ENCODE measurements around the gene TLE4.
"Not testable (repeated sequence)": the region's sequence is repeated elsewhere in the genome, so short reads cannot be mapped to it uniquely, and the experiment has no call there.

The TLE4 gene

GRCh38 chr9:79623799-79624721 is 52.3 kb downstream of the TLE4 start:
- peaks cover 12% of the 10 kb centered on the region for H3K36me3 Mint-ChIP-seq
- CTCF ChIA-PET: interaction anchor here (0.7 to 0.9 kb wide), 2 partner anchors 10 to 213 kb away, joined by 3 read pairs; no protein-coding TSS in a partner anchor
- H3K4me1 Mint-ChIP-seq: peaks cover 21% of the 10 kb centered on the region
- no peaks in the 10 kb centered on the region for H3K9me3 Mint-ChIP-seq
- H3K4me3 Mint-ChIP-seq: peak overlapping the region; percentile 36
- peak; percentile 28 for DNase-seq
- no peaks in the 10 kb centered on the region for H3K27me3 Mint-ChIP-seq
- H3K27ac Mint-ChIP-seq: peak overlapping the region; percentile 81

- Mint-ChIP-seq H3K27me3 (no peaks in the 10 kb centered on the region), H3K27ac (no peak overlapping the region), H3K9me3 (no peaks in the 10 kb centered on the region), H3K4me3 (no peak overlapping the region), H3K36me3 (peaks cover 9% of the 10 kb centered on the region), H3K4me1 (peaks cover 32% of the 10 kb centered on the region)
- CTCF ChIA-PET: no interaction called here
- no peak for DNase-seq
These were observed 58.0 kb downstream of the TLE4 start for GRCh38 chr9:79629721-79630120.

GRCh38 chr9:79630521-79631403 is 59.0 kb downstream of the TLE4 start:
- H3K4me1 Mint-ChIP-seq: peaks cover 28% of the 10 kb centered on the region
- H3K36me3 Mint-ChIP-seq: peaks cover 11% of the 10 kb centered on the region
- H3K27me3 Mint-ChIP-seq: no peaks in the 10 kb centered on the region
- CTCF ChIA-PET: no interaction called here
- H3K9me3 Mint-ChIP-seq: no peaks in the 10 kb centered on the region
- DNase-seq: no peak
- no peak overlapping the region for H3K27ac Mint-ChIP-seq
- H3K4me3 Mint-ChIP-seq: no peak overlapping the region

GRCh38 chr9:79632060-79632459 is 60.3 kb downstream of the TLE4 start:
- Mint-ChIP-seq H3K4me1 (peaks cover 30% of the 10 kb centered on the region), H3K27me3 (no peaks in the 10 kb centered on the region), H3K9me3 (no peaks in the 10 kb centered on the region), H3K36me3 (peaks cover 18% of the 10 kb centered on the region), H3K4me3 (no peak overlapping the region), H3K27ac (no peak overlapping the region)
- CTCF ChIA-PET: no interaction called here
- DNase-seq: no peak

- DNase-seq: no peak
- CTCF ChIA-PET: no interaction called here
- Mint-ChIP-seq H3K4me3 (no peak overlapping the region), H3K27me3 (no peaks in the 10 kb centered on the region), H3K9me3 (no peaks in the 10 kb centered on the region), H3K36me3 (peaks cover 24% of the 10 kb centered on the region), H3K4me1 (peaks cover 36% of the 10 kb centered on the region), H3K27ac (no peak overlapping the region)
These were observed 60.9 kb downstream of the TLE4 start for GRCh38 chr9:79632705-79633104.

- H3K9me3 Mint-ChIP-seq: no peaks in the 10 kb centered on the region
- H3K27me3 Mint-ChIP-seq: no peaks in the 10 kb centered on the region
- no peak overlapping the region for H3K27ac Mint-ChIP-seq
- no peak overlapping the region for H3K4me3 Mint-ChIP-seq
- no peak for DNase-seq
- CTCF ChIA-PET: no interaction called here
- H3K4me1 Mint-ChIP-seq: peaks cover 39% of the 10 kb centered on the region
- H3K36me3 Mint-ChIP-seq: peaks cover 29% of the 10 kb centered on the region
These were observed 61.8 kb downstream of the TLE4 start for GRCh38 chr9:79633558-79633957.

GRCh38 chr9:79637177-79637925 is 65.6 kb downstream of the TLE4 start:
- Mint-ChIP-seq H3K9me3 (peaks cover 3% of the 10 kb centered on the region), H3K27ac (no peak overlapping the region), H3K36me3 (peaks cover 38% of the 10 kb centered on the region), H3K4me1 (peaks cover 41% of the 10 kb centered on the region), H3K4me3 (no peak overlapping the region), H3K27me3 (no peaks in the 10 kb centered on the region)
- DNase-seq: no peak
- CTCF ChIA-PET: no interaction called here

- H3K27ac Mint-ChIP-seq: no peak overlapping the region
- CTCF ChIA-PET: no interaction called here
- no peaks in the 10 kb centered on the region for H3K27me3 Mint-ChIP-seq
- peaks cover 47% of the 10 kb centered on the region for H3K36me3 Mint-ChIP-seq
- H3K9me3 Mint-ChIP-seq: peaks cover 13% of the 10 kb centered on the region
- H3K4me3 Mint-ChIP-seq: no peak overlapping the region
- peaks cover 30% of the 10 kb centered on the region for H3K4me1 Mint-ChIP-seq
- DNase-seq: no peak
These were observed 67.0 kb downstream of the TLE4 start for GRCh38 chr9:79638806-79639205.

GRCh38 chr9:79639354-79639753 is 67.6 kb downstream of the TLE4 start:
- CTCF ChIA-PET: no interaction called here
- peaks cover 30% of the 10 kb centered on the region for H3K4me1 Mint-ChIP-seq
- no peaks in the 10 kb centered on the region for H3K27me3 Mint-ChIP-seq
- peaks cover 18% of the 10 kb centered on the region for H3K9me3 Mint-ChIP-seq
- no peak overlapping the region for H3K4me3 Mint-ChIP-seq
- H3K27ac Mint-ChIP-seq: no peak overlapping the region
- no peak for DNase-seq
- peaks cover 53% of the 10 kb centered on the region for H3K36me3 Mint-ChIP-seq

GRCh38 chr9:79640067-79640466 is 68.3 kb downstream of the TLE4 start:
- DNase-seq, H3K4me3 Mint-ChIP-seq, CTCF ChIA-PET, H3K27me3 Mint-ChIP-seq: not testable (repeated sequence)
- Mint-ChIP-seq H3K36me3 (peaks cover 59% of the 10 kb centered on the region), H3K4me1 (peaks cover 30% of the 10 kb centered on the region), H3K9me3 (peaks cover 24% of the 10 kb centered on the region), H3K27ac (peak overlapping the region; percentile 53)

- no peak for DNase-seq
- Mint-ChIP-seq H3K4me1 (peaks cover 30% of the 10 kb centered on the region), H3K27ac (no peak overlapping the region), H3K4me3 (no peak overlapping the region), H3K36me3 (peaks cover 55% of the 10 kb centered on the region), H3K27me3 (no peaks in the 10 kb centered on the region), H3K9me3 (peaks cover 24% of the 10 kb centered on the region)
- CTCF ChIA-PET: no interaction called here
These were observed 69.3 kb downstream of the TLE4 start for GRCh38 chr9:79641070-79641469.

GRCh38 chr9:79642671-79643070 is 70.9 kb downstream of the TLE4 start:
- H3K4me1 Mint-ChIP-seq: peaks cover 22% of the 10 kb centered on the region
- no peaks in the 10 kb centered on the region for H3K27me3 Mint-ChIP-seq
- CTCF ChIA-PET: no interaction called here
- no peak for DNase-seq
- peaks cover 45% of the 10 kb centered on the region for H3K36me3 Mint-ChIP-seq
- H3K27ac Mint-ChIP-seq: no peak overlapping the region
- no peak overlapping the region for H3K4me3 Mint-ChIP-seq
- H3K9me3 Mint-ChIP-seq: peaks cover 24% of the 10 kb centered on the region

GRCh38 chr9:79644048-79644447 is 72.3 kb downstream of the TLE4 start:
- CTCF ChIA-PET: no interaction called here
- Mint-ChIP-seq H3K4me3 (no peak overlapping the region), H3K4me1 (peaks cover 19% of the 10 kb centered on the region)

GRCh38 chr9:79644601-79645000 is 72.8 kb downstream of the TLE4 start:
- Mint-ChIP-seq H3K4me1 (peaks cover 18% of the 10 kb centered on the region), H3K27me3 (no peaks in the 10 kb centered on the region), H3K36me3 (peaks cover 32% of the 10 kb centered on the region), H3K4me3 (no peak overlapping the region), H3K27ac (no peak overlapping the region), H3K9me3 (peaks cover 24% of the 10 kb centered on the region)
- DNase-seq: no peak
- CTCF ChIA-PET: no interaction called here

More at GRCh38 chr9:79644048-79644447, 72.3 kb downstream of the TLE4 start:
- DNase-seq: no peak
- H3K27ac Mint-ChIP-seq: no peak overlapping the region
- peaks cover 32% of the 10 kb centered on the region for H3K36me3 Mint-ChIP-seq
- H3K27me3 Mint-ChIP-seq: no peaks in the 10 kb centered on the region
- peaks cover 24% of the 10 kb centered on the region for H3K9me3 Mint-ChIP-seq

All from activated naive CD4-positive, alpha-beta T cell treated with anti-CD3 and anti-CD28 coated beads, Interleukin-2, amount 10 ng/mL, durations not matched to agents 7 days and 5 days (primary cell).